ENCODE results near the gene RHBDF2.

RHBDF2 gene

DNA sequence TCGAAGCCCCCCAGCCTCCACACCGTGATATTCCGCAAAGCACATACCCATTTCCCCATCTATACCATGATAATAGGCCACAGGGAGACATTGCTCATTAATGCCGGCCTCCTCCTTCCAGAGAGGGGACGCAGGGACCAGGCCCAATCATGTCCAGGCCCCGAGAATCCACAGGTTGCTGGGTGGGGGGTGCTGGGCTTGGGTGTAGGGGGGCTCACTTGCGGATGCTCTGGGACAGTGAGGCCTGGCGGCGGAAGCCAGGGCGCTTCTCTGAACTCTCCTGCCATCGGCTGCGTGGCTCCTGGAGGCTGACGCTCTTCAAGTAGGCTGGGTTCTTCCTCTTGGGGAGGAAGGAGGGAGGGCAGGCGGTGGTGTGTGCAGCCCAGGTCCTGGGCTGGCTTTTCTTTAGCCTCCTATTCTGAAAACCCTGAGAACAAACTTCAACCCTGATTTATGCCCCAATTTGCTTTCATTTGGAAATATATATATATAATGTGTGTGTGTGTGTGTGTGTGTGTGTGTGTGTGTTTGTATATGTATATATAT is 21.6 kb downstream of the RHBDF2 start:
- DNase-seq (ENCODE audit: low read depth): no peak

- no peak for DNase-seq (ENCODE audit: low read depth)
Measured at GRCh38 chr17:76478730-76479514, 22.3 kb downstream of the RHBDF2 start.

GRCh38 chr17:76478097-76478496 is 23.1 kb downstream of the RHBDF2 start:
- DNase-seq (ENCODE audit: low read depth): no peak

GRCh38 chr17:76477576-76477975 is 23.6 kb downstream of the RHBDF2 start:
- DNase-seq (ENCODE audit: low read depth): no peak

- no peak for DNase-seq (ENCODE audit: low read depth)
Measured at GRCh38 chr17:76476736-76477135, 24.5 kb downstream of the RHBDF2 start.

- no peak for DNase-seq (ENCODE audit: low read depth)
Measured at GRCh38 chr17:76475302-76475701, 25.9 kb downstream of the RHBDF2 start.

DNA sequence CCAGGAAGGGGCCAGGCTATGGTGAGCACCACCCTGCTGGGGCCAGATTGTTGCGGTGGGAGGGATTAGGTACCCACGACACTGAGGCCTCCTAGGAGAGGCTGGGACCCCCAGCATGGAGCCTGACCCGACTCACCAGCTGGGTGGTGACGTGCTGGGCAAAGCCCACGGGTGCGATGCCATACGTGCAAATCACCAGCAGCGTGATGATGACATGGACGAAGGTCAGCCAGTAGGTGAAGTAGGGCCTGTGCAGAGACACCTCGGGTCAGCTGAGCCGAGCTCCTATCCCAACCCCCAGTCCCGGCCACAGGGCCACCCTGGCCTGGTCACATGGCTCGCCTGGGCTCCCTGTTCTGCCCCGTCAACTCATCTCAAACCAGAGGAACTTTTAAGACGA is 26.3 kb downstream of the RHBDF2 start:
- DNase-seq (ENCODE audit: low read depth): no peak

GRCh38 chr17:76474238-76474637 is 27.0 kb downstream of the RHBDF2 start:
- DNase-seq (ENCODE audit: low read depth): no peak

- no peak for DNase-seq (ENCODE audit: low read depth)
Measured at GRCh38 chr17:76473541-76473985, 27.7 kb downstream of the RHBDF2 start.

- no peak for DNase-seq (ENCODE audit: low read depth)
Measured at GRCh38 chr17:76472726-76473125, 28.5 kb downstream of the RHBDF2 start.

GRCh38 chr17:76472258-76472645 is 29.0 kb downstream of the RHBDF2 start:
- no peak for DNase-seq (ENCODE audit: low read depth)

- no peak for DNase-seq (ENCODE audit: low read depth)
Measured at GRCh38 chr17:76471498-76472257, 29.5 kb downstream of the RHBDF2 start.

- no peak for DNase-seq (ENCODE audit: low read depth)
Measured at GRCh38 chr17:76469991-76470739, 31.1 kb downstream of the RHBDF2 start.

DNA sequence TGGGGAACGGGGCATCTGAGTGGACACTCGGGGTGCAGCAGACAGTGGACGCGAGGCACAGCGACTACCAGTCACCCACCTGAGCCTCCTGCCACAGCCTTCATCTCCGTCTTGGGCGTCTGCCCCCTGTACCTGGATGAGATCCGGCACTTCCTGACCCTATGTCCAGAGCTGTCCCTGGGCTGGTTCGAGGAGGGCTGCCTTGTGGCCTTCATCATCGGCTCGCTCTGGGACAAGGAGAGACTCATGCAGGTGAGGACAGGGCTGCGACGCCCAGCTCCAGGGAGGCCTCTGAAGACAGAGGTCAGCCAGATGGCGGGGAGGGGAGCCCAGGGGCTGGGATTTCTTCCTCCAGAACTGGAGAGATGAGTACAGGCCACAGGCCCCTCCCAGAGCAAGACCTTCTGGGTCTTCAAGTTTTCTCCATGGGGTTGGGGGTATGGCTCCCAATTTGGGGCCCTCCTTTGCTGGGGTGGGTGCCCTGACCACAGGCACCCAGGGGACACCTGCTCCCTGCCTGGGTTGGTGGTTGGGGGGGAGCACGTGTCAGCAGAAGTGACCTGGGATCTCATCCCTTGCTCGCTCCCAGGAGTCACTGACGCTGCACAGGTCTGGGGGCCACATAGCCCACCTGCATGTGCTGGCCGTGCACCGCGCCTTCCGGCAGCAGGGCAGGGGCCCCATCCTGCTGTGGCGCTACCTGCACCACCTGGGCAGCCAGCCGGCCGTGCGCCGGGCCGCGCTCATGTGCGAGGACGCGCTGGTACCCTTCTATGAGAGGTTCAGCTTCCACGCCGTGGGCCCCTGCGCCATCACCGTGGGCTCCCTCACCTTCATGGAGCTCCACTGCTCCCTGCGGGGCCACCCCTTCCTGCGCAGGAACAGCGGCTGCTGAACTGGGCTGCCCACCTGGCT is 31.9 kb downstream of the RHBDF2 start:
- DNase-seq (ENCODE audit: low read depth): no peak

- DNase-seq (ENCODE audit: low read depth): no peak
Measured at GRCh38 chr17:76468634-76469010, 32.6 kb downstream of the RHBDF2 start.

DNA sequence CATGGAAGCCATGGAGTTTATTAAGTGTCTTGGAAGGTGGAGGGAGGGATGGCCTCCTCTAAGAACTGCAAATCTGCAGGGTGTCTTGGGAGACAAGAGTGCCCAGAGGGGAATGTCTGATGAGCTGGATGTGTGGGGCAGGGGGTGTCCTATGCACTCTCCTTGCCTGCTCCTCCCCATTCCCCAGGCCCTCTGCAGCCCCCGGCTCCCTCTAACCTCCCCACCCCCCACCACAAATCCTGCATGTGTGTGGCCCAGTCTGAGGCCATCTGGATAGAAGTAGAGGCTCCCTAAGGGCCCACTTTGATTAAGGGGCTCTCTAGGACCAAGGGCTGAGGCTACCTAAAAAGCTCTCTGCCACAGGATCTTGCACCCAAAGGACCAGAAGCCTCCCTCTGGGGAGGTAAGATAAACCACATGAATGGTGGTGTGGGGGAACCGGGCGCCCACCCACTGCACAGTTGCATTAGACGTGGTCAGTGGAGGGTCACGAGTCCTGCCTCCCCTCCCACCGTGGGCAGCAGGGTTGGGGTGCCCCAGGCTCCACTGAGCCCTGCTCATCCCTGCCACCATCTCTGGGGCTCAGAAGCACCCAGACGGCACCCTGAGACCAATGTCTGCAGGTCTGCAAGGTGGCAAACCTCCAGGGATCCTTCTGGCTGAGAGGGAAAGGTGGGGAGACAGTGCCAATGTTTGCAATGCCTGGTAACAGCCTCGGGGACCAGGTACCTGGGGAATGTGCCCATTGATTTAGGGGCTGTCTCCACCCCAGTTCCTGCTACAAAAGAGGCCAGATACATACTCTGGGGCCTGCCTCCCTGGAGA is 33.2 kb downstream of the RHBDF2 start:
- DNase-seq (ENCODE audit: low read depth): no peak

DNA sequence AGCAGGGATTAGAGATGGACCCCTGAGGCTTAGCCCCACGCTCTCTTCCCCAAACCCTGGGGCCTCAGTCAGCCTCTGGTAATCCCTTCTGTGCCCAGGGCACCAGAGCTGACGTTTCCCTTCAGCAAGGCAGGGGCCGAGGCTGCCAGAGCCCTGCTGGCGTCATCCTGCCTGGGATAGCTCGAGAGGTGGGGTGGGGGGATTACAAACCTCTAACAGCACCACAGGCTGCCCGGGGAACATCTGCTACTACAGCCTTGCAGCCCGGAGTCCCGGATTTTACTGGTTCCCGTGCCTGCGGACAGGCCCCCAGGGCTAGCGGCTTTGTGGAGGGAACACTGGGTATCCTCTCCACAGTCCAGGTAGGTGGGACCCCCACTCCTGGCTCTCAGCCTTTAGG is 33.9 kb downstream of the RHBDF2 start, which contains the start of gene AANAT:
Gene AANAT, plus strand, starts transcription at position 238 of the 400 bp plus-strand sequence. CDS start 1,144 bp downstream, outside the sequence.
- no peak for DNase-seq (ENCODE audit: low read depth)

DNA sequence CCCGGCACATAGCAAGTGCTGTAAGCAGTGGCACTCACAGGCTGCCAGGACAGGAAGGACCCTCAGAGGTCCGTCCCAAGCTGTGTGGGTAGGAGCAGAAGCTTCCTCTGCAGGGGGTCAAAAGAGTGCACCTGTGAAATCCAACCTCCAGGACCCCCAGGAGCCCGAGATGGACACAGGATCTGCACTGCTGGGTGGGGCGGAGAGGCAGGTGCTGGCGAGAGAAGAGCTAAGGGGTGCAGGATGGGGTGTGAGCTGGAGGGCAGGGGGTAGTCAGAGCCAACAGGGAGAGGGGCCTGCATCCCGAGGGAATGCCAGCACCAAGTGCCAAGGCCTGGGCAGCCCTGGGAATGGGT is 34.5 kb downstream of the RHBDF2 start:
- DNase-seq (ENCODE audit: low read depth): no peak

DNA sequence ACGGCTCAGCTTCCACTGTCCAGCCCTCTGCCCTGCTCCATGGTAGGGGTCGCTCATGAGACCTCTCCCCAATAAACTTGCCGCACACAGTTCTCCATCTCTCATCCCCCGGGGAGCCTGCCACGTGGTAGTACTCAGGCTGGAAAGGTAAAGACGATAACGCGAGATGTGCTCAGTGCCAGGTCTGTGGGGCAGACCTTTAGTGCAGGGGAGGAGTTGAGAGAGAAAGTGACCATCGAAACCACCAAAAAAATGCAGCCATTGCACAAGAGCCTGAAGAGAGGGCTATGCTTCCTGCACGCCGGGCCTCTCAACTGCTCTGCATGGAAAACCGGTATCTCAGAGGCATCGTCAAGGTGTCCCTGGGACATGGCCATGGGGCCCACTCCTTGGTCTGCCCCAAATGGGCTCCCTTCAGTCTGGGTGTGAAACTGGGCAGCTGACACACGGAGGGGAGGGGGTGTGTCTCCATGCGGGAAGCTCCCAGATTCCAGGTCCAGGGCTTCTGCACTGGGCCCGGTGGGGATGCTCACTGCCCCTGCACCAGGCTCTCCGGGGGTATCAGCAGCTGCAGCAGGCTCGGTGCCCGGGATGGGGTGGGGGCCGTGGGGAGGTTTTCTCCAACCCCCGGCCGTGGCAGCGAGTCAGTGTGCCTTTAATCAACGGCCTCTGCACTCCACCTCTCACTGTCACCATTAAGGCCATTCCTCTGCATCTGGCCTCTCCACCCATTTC is 38.5 kb downstream of the RHBDF2 start:
- no peak for DNase-seq (ENCODE audit: low read depth)

All from HS-27A (cell line).